HL-60 (cell line): ENCODE data around the gene SPC25.
"Not testable (repeated sequence)": the region's sequence is repeated elsewhere in the genome, so short reads cannot be mapped to it uniquely, and the experiment has no call there.

Source experiments
- DNase-seq, 2 experiments: peaks; one replicate each; pipeline ENCODE4 v3.0.0-alpha.2; 2010 to 2020; ENCODE audit warnings: low read depth in 1 of 2, low spot score in 1 of 2
- H3K27ac ChIP-seq: fragments of 250-450 bp; sonication (Bioruptor Pico); replicated peaks from 2 replicates; pipeline ENCODE4 v1.5.1; 2020; ENCODE audit warnings: mild to moderate bottlenecking, moderate library complexity
- H3K27me3 ChIP-seq: fragments of 250-450 bp; sonication (Bioruptor Pico); 2 replicates; pipeline ENCODE4 v1.5.1; 2021; ENCODE audit warnings: mild to moderate bottlenecking, moderate library complexity; ENCODE audit not compliant: insufficient read depth, poor library complexity, severe bottlenecking
- H3K4me3 ChIP-seq: replicated peaks from 2 replicates; pipeline ENCODE4 v1.5.1; 2011; ENCODE audit warnings: mild to moderate bottlenecking, control low read depth, low read length; ENCODE audit not compliant: insufficient read depth
- POLR2AphosphoS5 ChIP-seq: IDR thresholded peaks from 2 replicates; pipeline ENCODE4 v1.6.1; 2012; ENCODE audit warnings: low read depth
- SPI1 ChIP-seq: IDR thresholded peaks from 2 replicates; pipeline ENCODE4 v1.6.1; 2012; ENCODE audit warnings: low read depth, mild to moderate bottlenecking, borderline replicate concordance
- TF ChIP-seq, protein P1 (sequence below): IDR thresholded peaks from 2 replicates; pipeline ENCODE4 v1.6.1; 2012; ENCODE audit warnings: low read depth; ENCODE audit not compliant: insufficient replicate concordance
- TF ChIP-seq, protein P2 (sequence below): IDR thresholded peaks from one replicate; pipeline ENCODE4 v1.5.1; 2011; ENCODE audit warnings: low read length, control low read depth, inconsistent platforms; ENCODE audit not compliant: insufficient read depth

Gene SPC25

DNA sequence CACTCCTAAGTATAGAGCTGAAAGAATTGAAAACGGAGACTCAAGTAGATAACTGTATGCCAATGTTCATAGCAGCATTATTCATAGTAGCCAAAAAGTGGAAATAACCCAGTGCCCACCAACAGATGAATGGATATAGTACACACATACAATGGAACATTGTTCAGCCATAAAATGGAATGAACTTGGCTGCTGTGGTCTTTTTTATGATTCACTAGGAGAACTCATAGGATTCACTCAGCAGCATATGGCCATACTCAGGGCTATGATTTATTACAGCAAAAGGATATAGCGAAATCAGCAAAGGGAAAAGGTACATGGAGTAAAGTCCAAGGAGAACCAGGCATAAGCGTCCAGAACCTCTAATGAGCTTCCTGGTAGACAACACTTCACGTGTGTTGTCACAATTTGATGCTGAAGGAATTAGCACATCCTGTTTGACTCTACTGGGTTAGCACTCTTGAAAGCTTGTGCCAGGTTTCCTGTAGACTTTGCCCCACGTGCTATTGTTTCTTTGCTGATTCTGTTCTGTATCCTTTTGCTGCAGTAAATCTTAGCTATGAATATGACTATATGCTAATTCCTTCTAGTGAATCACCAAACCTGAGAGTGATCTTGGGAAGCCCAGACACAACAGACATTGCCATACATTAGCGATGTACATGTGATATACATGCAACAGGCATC is 15.7 kb downstream of the SPC25 start:
- Histone ChIP-seq H3K27me3 (no peaks in the 10 kb centered on the region), H3K27ac (no peak overlapping the region), H3K4me3 (no peak overlapping the region)
- DNase-seq = no peak
- TF ChIP-seq, protein P1, sequence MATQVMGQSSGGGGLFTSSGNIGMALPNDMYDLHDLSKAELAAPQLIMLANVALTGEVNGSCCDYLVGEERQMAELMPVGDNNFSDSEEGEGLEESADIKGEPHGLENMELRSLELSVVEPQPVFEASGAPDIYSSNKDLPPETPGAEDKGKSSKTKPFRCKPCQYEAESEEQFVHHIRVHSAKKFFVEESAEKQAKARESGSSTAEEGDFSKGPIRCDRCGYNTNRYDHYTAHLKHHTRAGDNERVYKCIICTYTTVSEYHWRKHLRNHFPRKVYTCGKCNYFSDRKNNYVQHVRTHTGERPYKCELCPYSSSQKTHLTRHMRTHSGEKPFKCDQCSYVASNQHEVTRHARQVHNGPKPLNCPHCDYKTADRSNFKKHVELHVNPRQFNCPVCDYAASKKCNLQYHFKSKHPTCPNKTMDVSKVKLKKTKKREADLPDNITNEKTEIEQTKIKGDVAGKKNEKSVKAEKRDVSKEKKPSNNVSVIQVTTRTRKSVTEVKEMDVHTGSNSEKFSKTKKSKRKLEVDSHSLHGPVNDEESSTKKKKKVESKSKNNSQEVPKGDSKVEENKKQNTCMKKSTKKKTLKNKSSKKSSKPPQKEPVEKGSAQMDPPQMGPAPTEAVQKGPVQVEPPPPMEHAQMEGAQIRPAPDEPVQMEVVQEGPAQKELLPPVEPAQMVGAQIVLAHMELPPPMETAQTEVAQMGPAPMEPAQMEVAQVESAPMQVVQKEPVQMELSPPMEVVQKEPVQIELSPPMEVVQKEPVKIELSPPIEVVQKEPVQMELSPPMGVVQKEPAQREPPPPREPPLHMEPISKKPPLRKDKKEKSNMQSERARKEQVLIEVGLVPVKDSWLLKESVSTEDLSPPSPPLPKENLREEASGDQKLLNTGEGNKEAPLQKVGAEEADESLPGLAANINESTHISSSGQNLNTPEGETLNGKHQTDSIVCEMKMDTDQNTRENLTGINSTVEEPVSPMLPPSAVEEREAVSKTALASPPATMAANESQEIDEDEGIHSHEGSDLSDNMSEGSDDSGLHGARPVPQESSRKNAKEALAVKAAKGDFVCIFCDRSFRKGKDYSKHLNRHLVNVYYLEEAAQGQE = no peak

DNA sequence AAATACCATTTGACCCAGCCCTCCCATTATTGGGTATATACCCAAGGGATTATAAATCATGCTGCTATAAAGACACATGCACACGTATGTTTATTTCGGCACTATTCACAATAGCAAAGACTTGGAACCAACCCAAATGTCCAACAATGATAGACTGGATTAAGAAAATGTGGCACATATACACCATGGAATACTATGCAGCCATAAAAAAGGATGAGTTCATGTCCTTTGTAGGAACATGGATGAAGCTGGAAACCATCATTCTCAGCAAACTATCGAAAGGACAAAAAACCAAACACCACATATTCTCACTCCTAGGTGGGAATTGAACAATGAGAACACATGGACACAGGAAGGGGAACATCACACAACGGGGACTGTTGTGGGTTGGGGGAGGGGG is 19.4 kb downstream of the SPC25 start:
- not testable (repeated sequence) for H3K4me3 ChIP-seq, H3K27ac ChIP-seq, H3K27me3 ChIP-seq, DNase-seq

DNA sequence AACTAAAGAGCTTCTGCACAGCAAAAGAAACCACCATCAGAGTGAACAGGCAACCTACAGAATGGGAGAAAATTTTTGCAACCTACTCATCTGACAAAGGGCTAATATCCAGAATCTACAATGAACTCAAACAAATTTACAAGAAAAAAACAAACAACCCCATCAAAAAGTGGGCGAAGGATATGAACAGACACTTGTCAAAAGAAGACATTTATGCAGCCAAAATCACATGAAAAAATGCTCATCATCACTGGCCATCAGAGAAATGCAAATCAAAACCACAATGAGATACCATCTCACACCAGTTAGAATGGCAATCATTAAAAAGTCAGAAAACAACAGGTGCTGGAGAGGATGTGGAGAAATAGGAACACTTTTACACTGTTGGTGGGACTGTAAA is 19.9 kb downstream of the SPC25 start:
- DNase-seq, H3K4me3 ChIP-seq, H3K27ac ChIP-seq, H3K27me3 ChIP-seq: not testable (repeated sequence)

DNA sequence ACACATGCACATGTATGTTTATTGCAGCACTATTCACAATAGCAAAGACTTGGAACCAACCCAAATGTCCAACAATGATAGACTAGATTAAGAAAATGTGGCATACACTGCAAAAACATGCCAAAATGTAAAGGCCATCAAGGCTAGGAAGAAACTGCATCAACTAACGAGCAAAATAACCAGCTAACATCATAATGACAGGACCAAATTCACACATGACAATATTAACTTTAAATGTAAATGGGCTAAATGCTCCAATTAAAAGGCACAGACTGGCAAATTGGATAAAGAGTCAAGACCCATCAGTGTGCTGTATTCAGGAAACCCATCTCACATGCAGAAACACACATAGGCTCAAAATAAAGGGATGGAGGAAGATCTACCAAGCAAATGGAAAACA is 23.1 kb downstream of the SPC25 start:
- not testable (repeated sequence) for H3K27me3 ChIP-seq, H3K27ac ChIP-seq, H3K4me3 ChIP-seq, DNase-seq

DNA sequence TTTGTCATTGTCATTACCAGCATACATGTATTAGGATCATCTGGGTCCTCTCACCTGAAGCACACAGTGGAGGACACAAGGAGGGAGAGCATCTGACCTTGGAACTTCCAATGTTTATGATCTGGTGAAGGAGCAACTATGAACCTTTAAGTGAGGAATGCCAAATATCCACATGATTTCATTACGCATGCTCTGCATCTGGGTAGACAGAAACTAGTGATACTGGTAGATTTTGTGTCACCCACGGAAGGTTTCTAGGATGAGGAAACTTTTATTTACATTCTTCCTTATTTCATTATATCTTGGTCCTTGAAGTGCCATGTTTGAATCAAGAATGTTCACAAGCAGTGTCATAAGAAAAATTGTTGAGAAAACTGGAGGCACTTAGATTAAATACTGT is 32.1 kb downstream of the SPC25 start:
- Histone ChIP-seq H3K27me3 (no peaks in the 10 kb centered on the region), H3K4me3 (no peak overlapping the region), H3K27ac (no peak overlapping the region)
- DNase-seq = no peak
- no peak for TF ChIP-seq SPI1
- TF ChIP-seq, protein P1 = no peak
- TF ChIP-seq, protein P2, sequence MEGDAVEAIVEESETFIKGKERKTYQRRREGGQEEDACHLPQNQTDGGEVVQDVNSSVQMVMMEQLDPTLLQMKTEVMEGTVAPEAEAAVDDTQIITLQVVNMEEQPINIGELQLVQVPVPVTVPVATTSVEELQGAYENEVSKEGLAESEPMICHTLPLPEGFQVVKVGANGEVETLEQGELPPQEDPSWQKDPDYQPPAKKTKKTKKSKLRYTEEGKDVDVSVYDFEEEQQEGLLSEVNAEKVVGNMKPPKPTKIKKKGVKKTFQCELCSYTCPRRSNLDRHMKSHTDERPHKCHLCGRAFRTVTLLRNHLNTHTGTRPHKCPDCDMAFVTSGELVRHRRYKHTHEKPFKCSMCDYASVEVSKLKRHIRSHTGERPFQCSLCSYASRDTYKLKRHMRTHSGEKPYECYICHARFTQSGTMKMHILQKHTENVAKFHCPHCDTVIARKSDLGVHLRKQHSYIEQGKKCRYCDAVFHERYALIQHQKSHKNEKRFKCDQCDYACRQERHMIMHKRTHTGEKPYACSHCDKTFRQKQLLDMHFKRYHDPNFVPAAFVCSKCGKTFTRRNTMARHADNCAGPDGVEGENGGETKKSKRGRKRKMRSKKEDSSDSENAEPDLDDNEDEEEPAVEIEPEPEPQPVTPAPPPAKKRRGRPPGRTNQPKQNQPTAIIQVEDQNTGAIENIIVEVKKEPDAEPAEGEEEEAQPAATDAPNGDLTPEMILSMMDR = no peak

DNA sequence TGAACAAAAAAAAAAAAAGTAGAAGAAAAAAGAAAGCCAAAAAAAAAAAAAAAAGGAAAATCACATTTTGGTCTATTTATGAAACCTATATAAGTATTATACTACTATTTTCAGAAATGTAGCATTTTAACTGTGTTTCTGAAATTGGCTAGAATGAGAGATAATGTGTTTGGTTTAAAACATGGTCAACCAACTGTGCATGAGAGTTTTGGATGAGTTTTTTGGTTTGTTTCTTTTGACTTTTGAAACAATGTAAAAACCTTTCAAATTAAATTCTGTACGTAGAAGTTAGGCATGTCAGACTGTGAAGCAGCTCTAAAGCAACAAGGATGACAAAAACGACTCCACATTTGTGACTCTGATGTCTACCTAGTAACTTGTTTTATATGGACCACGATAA is 34.6 kb downstream of the SPC25 start:
- H3K4me3 ChIP-seq = no peak overlapping the region
- H3K27ac ChIP-seq = no peak overlapping the region
- DNase-seq = no peak
- no peaks in the 10 kb centered on the region for H3K27me3 ChIP-seq
- TF ChIP-seq SPI1 (no peak), POLR2AphosphoS5 (no peak)
- TF ChIP-seq, protein P1 = no peak
- TF ChIP-seq, protein P2 = no peak
